Neural progenitor cell (in vitro differentiated cells): Measurements from ENCODE around the gene ADGRA1. TPM values are rescaled to one million over a fixed set of nuclear protein-coding genes. Genes with fewer than 3 reads are reported as not detected.

Experiments used
- DNase-seq: peaks from one replicate; pipeline ENCODE4 v3.0.0-alpha.2; 2016; ENCODE audit warnings: low spot score
- H2AFZ ChIP-seq: fragments of 200-600 bp; sonication (generic); replicated peaks from 2 replicates; pipeline ENCODE4 v1.6.1; 2016; ENCODE audit warnings: antibody characterized with exemption
- H3F3A ChIP-seq: fragments of 200-600 bp; sonication (generic); 2 replicates; pipeline ENCODE4 v1.6.1; 2016; ENCODE audit warnings: antibody characterized with exemption, low read depth
- H3K27ac ChIP-seq: fragments of 200-600 bp; sonication (generic); 2 replicates; pipeline ENCODE4 v1.5.1; 2016; ENCODE audit warnings: mild to moderate bottlenecking
- H3K27me3 ChIP-seq: fragments of 200-600 bp; sonication (generic); 2 replicates; pipeline ENCODE4 v1.6.1; 2016; ENCODE audit warnings: mild to moderate bottlenecking, moderate library complexity
- H3K36me3 ChIP-seq: fragments of 200-600 bp; sonication (generic); 2 replicates; pipeline ENCODE4 v1.5.1; 2016
- H3K4me1 ChIP-seq: fragments of 200-600 bp; sonication (generic); 2 replicates; pipeline ENCODE4 v1.6.1; 2016; ENCODE audit warnings: mixed run types
- H3K4me2 ChIP-seq: fragments of 200-600 bp; sonication (generic); 2 replicates; pipeline ENCODE4 v1.6.1; 2016
- H3K4me3 ChIP-seq: fragments of 200-600 bp; sonication (generic); 2 replicates; pipeline ENCODE4 v1.5.1; 2016
- H3K79me2 ChIP-seq: fragments of 200-600 bp; sonication (generic); 2 replicates; pipeline ENCODE4 v1.6.1; 2016; ENCODE audit warnings: low read depth
- H3K9ac ChIP-seq: fragments of 200-600 bp; sonication (generic); 2 replicates; pipeline ENCODE4 v1.6.1; 2016
- H3K9me3 ChIP-seq: fragments of 200-600 bp; sonication (generic); 2 replicates; pipeline ENCODE4 v1.5.1; 2016; ENCODE audit warnings: low read depth
- H4K20me1 ChIP-seq: fragments of 200-600 bp; sonication (generic); 2 replicates; pipeline ENCODE4 v1.6.1; 2016; ENCODE audit warnings: low read depth
- H3K27ac Mint-ChIP-seq: 3 replicates; pipeline ENCODE4 v1.8.0; 2021; ENCODE audit warnings: mixed read lengths
- H3K27me3 Mint-ChIP-seq: 2 replicates; pipeline ENCODE4 v1.8.0; 2022; ENCODE audit warnings: low read depth, mild to moderate bottlenecking, inconsistent platforms, moderate library complexity, mixed read lengths; ENCODE audit not compliant: insufficient read depth
- H3K36me3 Mint-ChIP-seq: 3 replicates; pipeline ENCODE4 v1.8.0; 2021; ENCODE audit warnings: mixed read lengths
- H3K4me1 Mint-ChIP-seq: 3 replicates; pipeline ENCODE4 v1.8.0; 2021; ENCODE audit warnings: mixed read lengths
- H3K4me3 Mint-ChIP-seq: 3 replicates; pipeline ENCODE4 v1.8.0; 2021; ENCODE audit warnings: mild to moderate bottlenecking, moderate library complexity, mixed read lengths
- H3K9me3 Mint-ChIP-seq: 3 replicates; pipeline ENCODE4 v1.8.0; 2020; ENCODE audit warnings: mixed read lengths
- CTCF ChIP-seq: fragments of 200-600 bp; sonication (generic); IDR thresholded peaks from 2 replicates; pipeline ENCODE4 v1.5.1; 2017; ENCODE audit warnings: antibody characterized with exemption, mild to moderate bottlenecking
- EZH2 ChIP-seq: fragments of 200-600 bp; sonication (generic); IDR thresholded peaks from 2 replicates; pipeline ENCODE4 v1.6.1; 2017; ENCODE audit warnings: antibody characterized with exemption, mild to moderate bottlenecking, moderate library complexity
- EZH2phosphoT487 ChIP-seq: fragments of 200-600 bp; sonication (generic); IDR thresholded peaks from 2 replicates; pipeline ENCODE4 v1.6.1; 2017; ENCODE audit warnings: antibody characterized with exemption
- total RNA-seq: library from RNA; depleted of rRNA; stranded (reverse); fragments of >200 nt; gene quantifications from 2 replicates; pipeline ENCODE4 v1.2.3, GENCODE V29; 2015; ENCODE audit warnings: low replicate concordance

ADGRA1 gene
- total RNA-seq, 1 donor from 2014 or later = not detected

GRCh38 chr10:133130602-133131001 lies 42.9 kb downstream of the ADGRA1 start:
- Histone ChIP-seq H3K4me3 (no peak overlapping the region), H3F3A (no peaks in the 10 kb centered on the region), H3K79me2 (no peaks in the 10 kb centered on the region), H3K9ac (no peak overlapping the region), H3K36me3 (no peaks in the 10 kb centered on the region), H2AFZ (no peak overlapping the region), H3K27ac (no peak overlapping the region), H3K4me2 (no peak overlapping the region), H3K4me1 (no peaks in the 10 kb centered on the region), H3K27me3 (peaks cover 3% of the 10 kb centered on the region), H4K20me1 (no peaks in the 10 kb centered on the region), H3K9me3 (no peaks in the 10 kb centered on the region)
- Mint-ChIP-seq H3K36me3 (no peaks in the 10 kb centered on the region), H3K27me3 (peaks cover 13% of the 10 kb centered on the region), H3K9me3 (no peaks in the 10 kb centered on the region), H3K27ac (no peak overlapping the region), H3K4me3 (no peak overlapping the region), H3K4me1 (peaks cover 5% of the 10 kb centered on the region)
- no peak for DNase-seq
- TF ChIP-seq EZH2phosphoT487 (no peak), EZH2 (no peak), CTCF (no peak)

- H3K27ac ChIP-seq = no peak overlapping the region
- no peaks in the 10 kb centered on the region for H3K4me1 ChIP-seq
- H3K79me2 ChIP-seq = no peaks in the 10 kb centered on the region
- H3K27me3 ChIP-seq = no peaks in the 10 kb centered on the region
- TF ChIP-seq CTCF = no peak
- TF ChIP-seq EZH2phosphoT487 = no peak
- TF ChIP-seq EZH2 = no peak
- Mint-ChIP-seq H3K27ac (no peak overlapping the region), H3K4me3 (no peak overlapping the region), H3K36me3 (no peaks in the 10 kb centered on the region), H3K9me3 (no peaks in the 10 kb centered on the region), H3K4me1 (peaks cover 5% of the 10 kb centered on the region), H3K27me3 (peaks cover 12% of the 10 kb centered on the region)
- no peak overlapping the region for H3K4me2 ChIP-seq
- no peak overlapping the region for H3K4me3 ChIP-seq
- H3K36me3 ChIP-seq = no peaks in the 10 kb centered on the region
- no peaks in the 10 kb centered on the region for H4K20me1 ChIP-seq
- H3F3A ChIP-seq = no peaks in the 10 kb centered on the region
- no peak overlapping the region for H2AFZ ChIP-seq
- no peak for DNase-seq
- no peak overlapping the region for H3K9ac ChIP-seq
- no peaks in the 10 kb centered on the region for H3K9me3 ChIP-seq
These were observed 43.3 kb downstream of the ADGRA1 start for GRCh38 chr10:133131053-133131452.

- Histone ChIP-seq H3K4me1 (no peaks in the 10 kb centered on the region), H4K20me1 (no peaks in the 10 kb centered on the region), H3K79me2 (no peaks in the 10 kb centered on the region), H3K27me3 (no peaks in the 10 kb centered on the region), H3K27ac (no peak overlapping the region), H3K9ac (no peak overlapping the region), H3K4me3 (no peak overlapping the region), H3K4me2 (no peak overlapping the region), H2AFZ (no peak overlapping the region), H3K36me3 (no peaks in the 10 kb centered on the region), H3F3A (no peaks in the 10 kb centered on the region), H3K9me3 (no peaks in the 10 kb centered on the region)
- peaks cover 5% of the 10 kb centered on the region for H3K4me1 Mint-ChIP-seq
- H3K4me3 Mint-ChIP-seq = no peak overlapping the region
- H3K9me3 Mint-ChIP-seq = no peaks in the 10 kb centered on the region
- H3K27ac Mint-ChIP-seq = peak overlapping the region; percentile 27
- DNase-seq = no peak
- no peak for TF ChIP-seq EZH2phosphoT487
- no peak for TF ChIP-seq EZH2
- TF ChIP-seq CTCF = no peak
- H3K27me3 Mint-ChIP-seq = peaks cover 10% of the 10 kb centered on the region
- H3K36me3 Mint-ChIP-seq = no peaks in the 10 kb centered on the region
These were observed 44.2 kb downstream of the ADGRA1 start for GRCh38 chr10:133131734-133132472.
